OCI-LY7 (cell line): ENCODE data around the gene BHMT2. TPM values are rescaled to one million over a fixed set of nuclear protein-coding genes. Genes with fewer than 3 reads are reported as not detected.

ENCODE experiments used
- BruUV-seq: library from RNA; stranded (reverse); fragments of 400-500 nt; replicated peaks from 2 replicates; lab custom pipeline; 2021; lab: Mats Ljungman, UMichigan
- CTCF ChIA-PET: fragments of 300-600 bp; sonication (Branson Sonifier 250); formaldehyde crosslinking; loops from one replicate; lab custom pipeline; 2022; ENCODE audit warnings: antibody characterized with exemption; ENCODE audit not compliant: unreplicated experiment; lab: Charles Lee
- POLR2A ChIA-PET: fragments of 300-600 bp; sonication (Branson Sonifier 250); formaldehyde crosslinking; loops from one replicate; lab custom pipeline; 2022; ENCODE audit warnings: antibody characterized with exemption; lab: Charles Lee
- DNase-seq: peaks from one replicate; pipeline ENCODE4 v3.0.0-alpha.2; 2015; ENCODE audit warnings: low spot score
- H2AFZ ChIP-seq: fragments of 200-600 bp; sonication (generic), shearing (Covaris generic); 2 replicates; pipeline ENCODE4 v1.6.1; 2014; ENCODE audit warnings: mild to moderate bottlenecking, antibody characterized with exemption, low read length, moderate library complexity
- H3K27ac ChIP-seq: fragments of 200-600 bp; sonication (generic); 2 replicates; pipeline ENCODE4 v1.5.1; 2014; ENCODE audit warnings: mixed run types, low read depth, mild to moderate bottlenecking, moderate library complexity, low read length, inconsistent platforms; ENCODE audit not compliant: poor library complexity, severe bottlenecking
- H3K36me3 ChIP-seq: fragments of 200-600 bp; sonication (generic); 2 replicates; pipeline ENCODE4 v1.6.1; 2014; ENCODE audit warnings: mild to moderate bottlenecking, antibody characterized with exemption, low read length, moderate library complexity, mixed read lengths; ENCODE audit not compliant: insufficient read depth
- H3K4me1 ChIP-seq: fragments of 200-600 bp; sonication (generic); 2 replicates; pipeline ENCODE4 v1.5.1; 2014; ENCODE audit warnings: mild to moderate bottlenecking, low read length; ENCODE audit not compliant: insufficient read depth, poor library complexity, severe bottlenecking
- H3K4me2 ChIP-seq: fragments of 200-600 bp; sonication (generic); 2 replicates; pipeline ENCODE4 v1.6.1; 2014; ENCODE audit warnings: mild to moderate bottlenecking, low read length
- H3K4me3 ChIP-seq: fragments of 200-600 bp; sonication (generic); 2 replicates; pipeline ENCODE4 v1.5.1; 2014; ENCODE audit warnings: mild to moderate bottlenecking, low read depth, low read length; ENCODE audit not compliant: poor library complexity, severe bottlenecking
- H3K79me2 ChIP-seq: fragments of 200-600 bp; sonication (generic); 2 replicates; pipeline ENCODE4 v1.6.1; 2016; ENCODE audit warnings: low read depth, mild to moderate bottlenecking, low read length, moderate library complexity, mixed read lengths; ENCODE audit not compliant: insufficient read depth
- H3K9me2 ChIP-seq: fragments of 200-600 bp; sonication (generic); 2 replicates; pipeline ENCODE4 v1.6.1; 2016; ENCODE audit warnings: mild to moderate bottlenecking, low read length, mixed read lengths; ENCODE audit not compliant: insufficient read depth
- H3K9me3 ChIP-seq: fragments of 200-600 bp; sonication (generic); 2 replicates; pipeline ENCODE4 v1.6.1; 2014; ENCODE audit warnings: mild to moderate bottlenecking, mixed run types, low read length, mixed read lengths
- H4K20me1 ChIP-seq: fragments of 200-600 bp; sonication (generic); 2 replicates; pipeline ENCODE4 v1.6.1; 2014; ENCODE audit warnings: mild to moderate bottlenecking, antibody characterized with exemption, low read length, moderate library complexity, mixed read lengths; ENCODE audit not compliant: insufficient read depth
- EZH2phosphoT487 ChIP-seq: fragments of 200-600 bp; sonication (generic); IDR thresholded peaks from 2 replicates; pipeline ENCODE4 v1.6.1; 2018; ENCODE audit warnings: low read depth, borderline replicate concordance, mild to moderate bottlenecking, mixed run types, antibody characterized with exemption, low read length, moderate library complexity, mixed read lengths
- intact Hi-C: fragments of 100-400 bp; cut with micrococcal nuclease; formaldehyde crosslinking; loops from one replicate; pipeline ENCODE4 v1.10.0; 2022; ENCODE audit not compliant: unreplicated experiment
- total RNA-seq, 2 experiments: library from RNA; depleted of rRNA in 1 of 2; stranded (reverse); fragments of >200 nt in 1 of 2; shearing (Covaris generic) in 1 of 2; gene quantifications; 2 replicates each; pipeline ENCODE4 v1.2.3, GENCODE V29; 2014 to 2022
- TF ChIP-seq, protein P1 (sequence below): fragments of 200-600 bp; sonication (generic); conservative IDR thresholded peaks from 2 replicates; pipeline ENCODE4 v1.5.1; 2014; ENCODE audit warnings: mild to moderate bottlenecking, antibody characterized with exemption, low read length, moderate library complexity, mixed read lengths

BHMT2 gene
- total RNA-seq, 2 experiments from 2014 or later: not detected

DNA sequence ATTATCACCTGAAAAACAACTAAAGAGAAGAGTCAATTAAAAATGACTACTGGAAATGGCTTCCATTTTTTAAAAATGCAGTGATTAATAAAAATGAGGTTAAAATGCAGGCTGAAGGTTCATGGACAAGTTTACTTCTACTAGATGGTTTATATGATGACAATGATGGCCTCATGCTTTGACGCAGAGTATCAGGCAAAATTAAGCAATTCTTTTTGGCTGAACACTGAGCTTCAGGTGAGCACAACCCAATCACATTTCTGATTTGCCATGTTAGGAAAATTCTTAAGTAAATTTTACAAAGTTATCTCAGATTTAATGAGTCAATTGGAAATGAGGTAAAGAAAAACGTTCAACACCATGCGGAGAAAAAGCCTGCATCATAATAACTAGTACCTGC lies 22.4 kb upstream of the BHMT2 start:
- Histone ChIP-seq H3K4me3 (no peak overlapping the region), H3K9me3 (no peaks in the 10 kb centered on the region), H3K4me2 (no peak overlapping the region), H4K20me1 (no peaks in the 10 kb centered on the region), H3K27ac (no peak overlapping the region), H2AFZ (no peak overlapping the region), H3K9me2 (0 out of 2 replicates have a peak, but pooled peaks cover 1% of the 10 kb centered on the region), H3K79me2 (no peaks in the 10 kb centered on the region), H3K36me3 (no peaks in the 10 kb centered on the region), H3K4me1 (no peaks in the 10 kb centered on the region)
- DNase-seq: no peak
- TF ChIP-seq, protein P1, sequence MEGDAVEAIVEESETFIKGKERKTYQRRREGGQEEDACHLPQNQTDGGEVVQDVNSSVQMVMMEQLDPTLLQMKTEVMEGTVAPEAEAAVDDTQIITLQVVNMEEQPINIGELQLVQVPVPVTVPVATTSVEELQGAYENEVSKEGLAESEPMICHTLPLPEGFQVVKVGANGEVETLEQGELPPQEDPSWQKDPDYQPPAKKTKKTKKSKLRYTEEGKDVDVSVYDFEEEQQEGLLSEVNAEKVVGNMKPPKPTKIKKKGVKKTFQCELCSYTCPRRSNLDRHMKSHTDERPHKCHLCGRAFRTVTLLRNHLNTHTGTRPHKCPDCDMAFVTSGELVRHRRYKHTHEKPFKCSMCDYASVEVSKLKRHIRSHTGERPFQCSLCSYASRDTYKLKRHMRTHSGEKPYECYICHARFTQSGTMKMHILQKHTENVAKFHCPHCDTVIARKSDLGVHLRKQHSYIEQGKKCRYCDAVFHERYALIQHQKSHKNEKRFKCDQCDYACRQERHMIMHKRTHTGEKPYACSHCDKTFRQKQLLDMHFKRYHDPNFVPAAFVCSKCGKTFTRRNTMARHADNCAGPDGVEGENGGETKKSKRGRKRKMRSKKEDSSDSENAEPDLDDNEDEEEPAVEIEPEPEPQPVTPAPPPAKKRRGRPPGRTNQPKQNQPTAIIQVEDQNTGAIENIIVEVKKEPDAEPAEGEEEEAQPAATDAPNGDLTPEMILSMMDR: no peak
- no peak for TF ChIP-seq EZH2phosphoT487
- BruUV-seq: no TSS peak
- ChIA-PET POLR2A (interaction anchor here (1.3 to 1.7 kb wide), 2 partner anchors 10 to 19 kb away, joined by 5 read pairs; no protein-coding TSS in a partner anchor), CTCF (interaction anchor here (1.6 kb wide), 1 partner anchor 20 kb away, joined by 3 read pairs; no protein-coding TSS in a partner anchor)
- intact Hi-C loops: no loop called here

DNA sequence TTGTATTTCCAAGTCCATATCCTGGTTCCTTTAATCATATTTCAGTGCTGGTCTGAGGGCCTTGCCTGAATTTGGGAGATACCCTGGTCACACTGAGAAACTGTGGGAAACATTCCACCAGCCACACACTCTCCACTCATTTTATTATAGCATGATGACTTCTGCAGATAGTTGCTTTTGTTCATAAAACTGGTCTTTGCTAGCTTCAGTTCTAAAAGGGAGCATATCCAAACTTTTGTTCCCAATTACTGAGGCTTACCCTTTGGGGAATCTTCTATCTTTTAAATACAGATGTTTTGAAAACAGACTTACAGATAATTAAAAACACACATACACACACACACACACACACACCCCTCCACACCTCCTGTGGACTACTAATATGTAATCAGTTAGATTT lies 21.1 kb upstream of the BHMT2 start:
- POLR2A ChIA-PET: interaction anchor here (1.7 kb wide), 1 partner anchor 12 kb away, joined by 6 read pairs; no protein-coding TSS in a partner anchor
- intact Hi-C loops: no loop called here
- H3K9me3 ChIP-seq: no peaks in the 10 kb centered on the region
- no peaks in the 10 kb centered on the region for H3K9me2 ChIP-seq
- no peaks in the 10 kb centered on the region for H4K20me1 ChIP-seq
- H2AFZ ChIP-seq: no peak overlapping the region
- TF ChIP-seq, protein P1: no peak
- no peak for TF ChIP-seq EZH2phosphoT487
- no TSS peak for BruUV-seq
- no peak overlapping the region for H3K27ac ChIP-seq
- CTCF ChIA-PET: interaction anchor here (0.6 kb wide), 1 partner anchor 768 kb away, joined by 6 read pairs; no protein-coding TSS in a partner anchor
- no peak for DNase-seq
- no peaks in the 10 kb centered on the region for H3K4me1 ChIP-seq
- no peak overlapping the region for H3K4me3 ChIP-seq
- H3K4me2 ChIP-seq: no peak overlapping the region
- H3K79me2 ChIP-seq: no peaks in the 10 kb centered on the region
- H3K36me3 ChIP-seq: no peaks in the 10 kb centered on the region

DNA sequence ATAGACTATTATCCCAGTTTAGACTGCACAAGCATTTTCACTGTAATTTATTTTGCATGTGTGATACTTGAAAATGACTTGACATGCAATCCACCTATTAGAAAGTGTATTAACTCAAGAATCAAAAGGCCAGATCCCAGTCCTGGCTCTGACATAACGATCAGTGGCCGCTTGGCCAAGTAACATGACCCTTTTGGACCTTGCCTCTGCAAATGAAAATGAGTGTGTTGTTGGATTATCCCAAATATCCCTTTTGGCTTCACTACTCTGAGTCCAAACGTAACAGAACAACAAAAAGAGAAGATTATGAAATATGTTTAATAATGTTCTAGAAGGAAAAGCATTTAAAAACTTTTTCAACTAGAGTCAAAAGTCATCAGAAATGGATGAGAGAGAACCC lies 19.1 kb upstream of the BHMT2 start:
- no TSS peak for BruUV-seq
- no peak for TF ChIP-seq EZH2phosphoT487
- TF ChIP-seq, protein P1: no peak
- CTCF ChIA-PET: no interaction called here
- intact Hi-C loops: no loop called here
- no peak overlapping the region for H3K27ac ChIP-seq
- no peaks in the 10 kb centered on the region for H3K9me3 ChIP-seq
- no peaks in the 10 kb centered on the region for H4K20me1 ChIP-seq
- H2AFZ ChIP-seq: no peak overlapping the region
- H3K9me2 ChIP-seq: no peaks in the 10 kb centered on the region
- H3K36me3 ChIP-seq: no peaks in the 10 kb centered on the region
- POLR2A ChIA-PET: no interaction called here
- H3K79me2 ChIP-seq: no peaks in the 10 kb centered on the region
- no peak overlapping the region for H3K4me3 ChIP-seq
- DNase-seq: no peak
- no peak overlapping the region for H3K4me2 ChIP-seq
- H3K4me1 ChIP-seq: no peaks in the 10 kb centered on the region
